A673 (cell line): Measurements from ENCODE around the gene MTOR. TPM values are rescaled to one million over a fixed set of nuclear protein-coding genes. Genes with fewer than 3 reads are reported as not detected.

Experiments used
- BruUV-seq: library from RNA; stranded (reverse); fragments of 400-500 nt; replicated peaks from 2 replicates; lab custom pipeline; 2021; lab: Mats Ljungman, UMichigan
- CTCF ChIA-PET: fragments of 300-600 bp; sonication (Branson Sonifier 250); formaldehyde crosslinking; loops from one replicate; lab custom pipeline; 2022; ENCODE audit warnings: antibody characterized with exemption; lab: Charles Lee
- POLR2A ChIA-PET: fragments of 300-600 bp; sonication (Branson Sonifier 250); formaldehyde crosslinking; loops from one replicate; lab custom pipeline; 2022; ENCODE audit warnings: antibody characterized with exemption; ENCODE audit not compliant: low non-redundant PET; lab: Charles Lee
- DNase-seq: peaks from one replicate; pipeline ENCODE4 v3.0.0-alpha.2; 2015; ENCODE audit warnings: low spot score
- H3K27ac ChIP-seq: fragments of 200-600 bp; sonication (generic); 2 replicates; pipeline ENCODE4 v1.5.1; 2016; ENCODE audit warnings: mixed run types, low read depth, mild to moderate bottlenecking, mixed read lengths, antibody characterized with exemption, low read length; ENCODE audit not compliant: poor library complexity, severe bottlenecking
- H3K27me3 ChIP-seq: fragments of 200-600 bp; sonication (generic); replicated peaks from 2 replicates; pipeline ENCODE4 v1.6.1; 2017; ENCODE audit warnings: mixed run types, low read depth, mild to moderate bottlenecking, mixed read lengths, antibody characterized with exemption, low read length; ENCODE audit not compliant: insufficient read depth, poor library complexity
- H3K36me3 ChIP-seq: fragments of 200-600 bp; sonication (generic); 2 replicates; pipeline ENCODE4 v1.6.1; 2016; ENCODE audit warnings: mixed run types, mild to moderate bottlenecking, mixed read lengths, antibody characterized with exemption, low read length; ENCODE audit not compliant: insufficient read depth, poor library complexity, severe bottlenecking
- H3K4me1 ChIP-seq: fragments of 200-600 bp; sonication (generic); 2 replicates; pipeline ENCODE4 v1.6.1; 2017; ENCODE audit warnings: mixed run types, mild to moderate bottlenecking, mixed read lengths, antibody characterized with exemption, low read length; ENCODE audit not compliant: insufficient read depth, poor library complexity, severe bottlenecking
- H3K4me3 ChIP-seq: fragments of 200-600 bp; sonication (generic); 2 replicates; pipeline ENCODE4 v1.5.1; 2016; ENCODE audit warnings: low read depth, mixed run types, mild to moderate bottlenecking, mixed read lengths, low read length; ENCODE audit not compliant: poor library complexity, severe bottlenecking
- H3K9me3 ChIP-seq: fragments of 200-600 bp; sonication (generic); 2 replicates; pipeline ENCODE4 v1.6.1; 2016; ENCODE audit warnings: mixed run types, low read depth, mild to moderate bottlenecking, mixed read lengths, antibody characterized with exemption, low read length; ENCODE audit not compliant: poor library complexity, severe bottlenecking
- CTCF ChIP-seq: fragments of 300-800, 200-600 bp; sonication (generic); conservative IDR thresholded peaks from 2 replicates; pipeline ENCODE4 v1.5.1; 2017; ENCODE audit warnings: low read depth, mild to moderate bottlenecking, antibody characterized with exemption, low read length, moderate library complexity, mixed read lengths
- EZH2 ChIP-seq: fragments of 200-600 bp; sonication (generic); IDR thresholded peaks from 2 replicates; pipeline ENCODE4 v1.6.1; 2017; ENCODE audit warnings: borderline replicate concordance, low read depth, mild to moderate bottlenecking, mixed read lengths, antibody characterized with exemption, low read length; ENCODE audit not compliant: poor library complexity, severe bottlenecking
- intact Hi-C: fragments of 100-400 bp; cut with micrococcal nuclease; formaldehyde crosslinking; loops from one replicate; pipeline ENCODE4 v1.10.0; 2022; ENCODE audit not compliant: unreplicated experiment
- total RNA-seq: library from RNA; stranded (reverse); gene quantifications from 2 replicates; pipeline ENCODE4 v1.2.3, GENCODE V29; 2021

The MTOR gene
- total RNA-seq, 1 experiment from 2014 or later, result 63.7 TPM

GRCh38 chr1:11252538-11252937, 9.8 kb downstream of the MTOR start:
- H3K9me3 ChIP-seq, result no peaks in the 10 kb centered on the region
- H3K4me3 ChIP-seq, result no peak overlapping the region
- intact Hi-C loops, result no loop called here
- H3K27me3 ChIP-seq, result no peaks in the 10 kb centered on the region
- no peaks in the 10 kb centered on the region for H3K4me1 ChIP-seq
- ChIA-PET POLR2A (no interaction called here), CTCF (no interaction called here)
- no peak overlapping the region for H3K27ac ChIP-seq
- BruUV-seq, result no TSS peak
- DNase-seq, result no peak
- H3K36me3 ChIP-seq, result peaks cover 60% of the 10 kb centered on the region
- TF ChIP-seq EZH2 (no peak), CTCF (no peak)

- DNase-seq, result no peak
- TF ChIP-seq CTCF (no peak), EZH2 (no peak)
- POLR2A ChIA-PET, result no interaction called here
- intact Hi-C loops, result no loop called here
- CTCF ChIA-PET, result no interaction called here
- H3K27me3 ChIP-seq, result no peaks in the 10 kb centered on the region
- H3K27ac ChIP-seq, result no peak overlapping the region
- no peaks in the 10 kb centered on the region for H3K4me1 ChIP-seq
- no peak overlapping the region for H3K4me3 ChIP-seq
- H3K36me3 ChIP-seq, result peaks cover 40% of the 10 kb centered on the region
- no peaks in the 10 kb centered on the region for H3K9me3 ChIP-seq
- BruUV-seq, result no TSS peak
Measured at GRCh38 chr1:11248169-11248568, 14.2 kb downstream of the MTOR start.

GRCh38 chr1:11245904-11246719, 16.2 kb downstream of the MTOR start:
- POLR2A ChIA-PET, result no interaction called here
- DNase-seq, result no peak
- CTCF ChIA-PET, result no interaction called here
- no peaks in the 10 kb centered on the region for H3K9me3 ChIP-seq
- H3K4me3 ChIP-seq, result no peak overlapping the region
- intact Hi-C loops, result no loop called here
- no TSS peak for BruUV-seq
- no peak overlapping the region for H3K27ac ChIP-seq
- TF ChIP-seq CTCF (no peak), EZH2 (no peak)
- H3K36me3 ChIP-seq, result peaks cover 37% of the 10 kb centered on the region
- no peaks in the 10 kb centered on the region for H3K4me1 ChIP-seq
- H3K27me3 ChIP-seq, result no peaks in the 10 kb centered on the region
